Hypothalamus (tissue), 51 donors: ENCODE results near the gene KRTAP15-1.
A peak's percentile ranks its signal among the peaks of the same experiment; 100 is the strongest.

ENCODE experiments used
- DNase-seq, 51 donors: peaks; one replicate each; lab custom pipeline; 2025; lab: John Stamatoyannopoulos, UW

Gene KRTAP15-1

DNA sequence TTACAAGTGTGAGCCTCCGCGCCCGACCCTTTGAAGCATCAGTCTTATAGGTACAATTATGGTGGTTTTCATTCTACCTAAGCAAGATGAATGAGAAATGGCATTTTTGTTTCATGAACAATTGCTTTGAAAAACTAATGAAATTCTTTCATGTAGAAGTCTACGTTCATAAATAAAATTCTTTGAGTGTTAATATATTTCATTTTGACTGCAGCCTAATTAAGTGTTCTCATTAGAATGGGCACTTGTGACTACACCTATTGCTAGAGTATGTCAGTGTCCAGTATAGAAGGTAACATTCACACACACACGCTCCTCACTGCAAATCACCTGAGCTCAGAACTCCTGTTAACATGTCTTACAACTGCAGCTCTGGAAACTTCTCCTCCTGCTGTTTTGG lies at the start of gene KRTAP15-1:
KRTAP15-1 (plus strand) TSS at position 301 of the 400 bp plus-strand sequence; CDS start at position 354, 53 bp downstream.
- DNase-seq: no peak

- DNase-seq: no peak
Measured at GRCh38 chr21:30391492-30392025, 48.5 kb upstream of the KRTAP15-1 start.

DNA sequence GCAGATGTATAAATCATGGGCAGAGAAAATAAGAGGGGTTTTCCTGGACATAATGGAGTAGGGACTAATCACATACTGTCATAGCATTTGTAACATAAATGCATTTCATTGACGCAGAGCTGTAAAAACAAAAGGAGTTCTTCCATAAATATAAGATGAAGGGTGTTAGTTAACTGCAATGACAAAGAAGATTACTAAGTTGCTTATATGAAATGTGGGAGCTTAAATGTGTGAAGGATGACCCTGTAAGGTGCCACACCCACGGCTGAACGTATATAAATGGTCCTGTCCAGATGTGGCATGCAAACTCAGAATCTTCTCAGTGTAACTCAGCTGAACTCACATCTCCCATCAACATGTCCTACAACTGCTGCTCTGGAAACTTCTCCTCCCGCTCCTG lies 44.3 kb upstream of the KRTAP15-1 start, which contains the start of gene KRTAP13-1:
KRTAP13-1 (plus strand) TSS at position 301 of the 400 bp plus-strand sequence; CDS start at position 357, 56 bp downstream.
- no peak for DNase-seq

- DNase-seq: peak in 1 of 51 donors; percentile 3
Measured at GRCh38 chr21:30408782-30409494, 31.1 kb upstream of the KRTAP15-1 start.

DNA sequence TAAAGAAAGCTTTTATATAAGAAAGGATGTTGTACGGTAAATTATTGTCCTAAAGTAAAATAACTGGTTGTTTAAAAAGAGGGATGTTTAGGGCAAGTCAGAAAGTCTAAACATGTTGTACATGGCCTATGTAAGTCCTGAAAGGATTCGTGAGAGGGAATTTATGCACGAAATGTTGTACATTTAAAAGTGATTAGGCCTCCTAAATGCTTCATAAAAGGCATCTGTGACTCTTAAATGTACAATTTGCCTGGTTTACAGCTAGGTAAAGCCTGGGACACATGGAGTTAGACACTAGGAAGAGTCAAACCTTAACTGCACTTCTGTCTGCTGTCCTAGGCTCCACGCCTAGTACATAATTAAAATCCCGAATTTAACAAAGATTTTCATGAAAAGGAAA lies 24.1 kb upstream of the KRTAP15-1 start:
- no peak for DNase-seq

GRCh38 chr21:30425826-30426225 lies 14.2 kb upstream of the KRTAP15-1 start, which contains the start of gene KRTAP13-3:
Gene KRTAP13-3, minus strand, starts transcription at chr21:30425926. Its CDS starts 14 bp downstream, at chr21:30425912.
- DNase-seq: no peak

- no peak for DNase-seq
Measured at GRCh38 chr21:30426731-30427130, 13.3 kb upstream of the KRTAP15-1 start.

- no peak for DNase-seq
Measured at GRCh38 chr21:30430170-30430655, 9.9 kb upstream of the KRTAP15-1 start, which contains the start of gene KRTAP13-4. Gene KRTAP13-4, plus strand, starts transcription at chr21:30430220. Its CDS starts 56 bp downstream, at chr21:30430276.

- peak in 2 of 51 donors; percentile 0 to 1 for DNase-seq
Measured at GRCh38 chr21:30434033-30434631, 5.9 kb upstream of the KRTAP15-1 start.

DNA sequence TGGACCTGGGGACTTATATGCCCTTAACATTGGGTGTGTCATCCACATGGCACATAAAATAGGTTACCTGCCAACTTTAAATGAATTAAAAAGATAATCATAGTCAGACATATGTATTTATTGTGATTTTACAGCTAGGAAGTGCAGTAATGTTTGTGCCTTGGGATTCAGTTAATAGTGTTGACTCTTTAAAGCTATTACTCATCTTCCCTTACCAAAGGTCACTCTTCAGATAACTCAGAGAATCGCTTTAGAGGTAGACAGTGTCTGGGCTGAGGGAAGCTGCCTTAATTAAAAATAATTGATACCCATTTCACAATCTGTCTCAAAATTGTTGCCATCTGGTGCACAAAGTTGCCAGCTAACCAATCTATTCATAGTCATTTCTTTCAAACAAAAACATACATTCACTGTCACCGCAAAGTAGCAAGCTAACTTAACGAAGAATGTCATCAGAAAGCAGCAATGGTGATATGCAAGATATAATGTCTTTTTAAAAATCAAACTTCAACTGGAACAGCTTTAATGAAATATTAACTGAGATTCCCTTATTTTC lies 3.0 kb upstream of the KRTAP15-1 start:
- no peak for DNase-seq

DNA sequence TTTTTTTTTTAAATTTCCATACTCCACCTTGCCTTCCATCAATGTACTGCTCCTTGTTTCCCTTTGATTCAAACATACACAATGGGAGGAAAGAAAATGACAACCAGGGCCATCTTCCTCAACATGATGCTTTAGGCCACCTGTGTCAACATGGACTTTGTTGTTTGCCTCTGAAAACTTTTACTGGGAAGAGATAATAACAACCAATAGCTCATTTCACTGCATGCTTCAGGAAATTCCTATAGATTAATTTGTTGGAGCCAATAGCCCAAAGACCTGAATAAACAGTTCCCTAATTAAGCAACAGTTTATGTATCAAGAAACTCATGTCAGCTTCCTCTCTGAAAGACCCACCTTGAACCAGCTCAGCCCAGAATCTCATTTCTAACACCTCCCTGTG lies 3.2 kb downstream of the KRTAP15-1 start:
- no peak for DNase-seq

GRCh38 chr21:30444204-30444603 lies 4.1 kb downstream of the KRTAP15-1 start:
- DNase-seq: no peak

GRCh38 chr21:30447056-30447455 lies 7.0 kb downstream of the KRTAP15-1 start:
- DNase-seq: no peak

- no peak for DNase-seq
Measured at GRCh38 chr21:30448514-30448913, 8.4 kb downstream of the KRTAP15-1 start.

DNA sequence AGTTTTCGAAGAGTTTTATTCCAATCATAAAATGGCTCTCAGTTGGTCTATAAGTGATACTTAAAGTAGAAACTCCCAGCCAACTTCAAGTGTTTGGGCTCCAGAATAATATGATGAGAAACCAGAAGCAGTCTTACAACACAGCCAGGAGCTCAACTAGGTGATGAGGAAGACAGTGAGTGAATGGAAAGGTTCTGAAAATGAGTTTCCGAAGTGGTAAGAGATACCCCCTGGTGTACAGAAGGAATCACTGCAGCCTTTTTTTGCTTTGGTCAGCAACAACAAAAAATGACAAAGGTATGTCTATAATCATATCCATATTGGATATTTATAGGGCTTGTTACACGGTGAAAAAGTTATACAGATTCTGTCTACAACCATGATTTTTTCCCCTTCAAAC lies 23.6 kb downstream of the KRTAP15-1 start:
- DNase-seq: no peak

- no peak for DNase-seq
Measured at GRCh38 chr21:30468900-30469714, 29.0 kb downstream of the KRTAP15-1 start.

DNA sequence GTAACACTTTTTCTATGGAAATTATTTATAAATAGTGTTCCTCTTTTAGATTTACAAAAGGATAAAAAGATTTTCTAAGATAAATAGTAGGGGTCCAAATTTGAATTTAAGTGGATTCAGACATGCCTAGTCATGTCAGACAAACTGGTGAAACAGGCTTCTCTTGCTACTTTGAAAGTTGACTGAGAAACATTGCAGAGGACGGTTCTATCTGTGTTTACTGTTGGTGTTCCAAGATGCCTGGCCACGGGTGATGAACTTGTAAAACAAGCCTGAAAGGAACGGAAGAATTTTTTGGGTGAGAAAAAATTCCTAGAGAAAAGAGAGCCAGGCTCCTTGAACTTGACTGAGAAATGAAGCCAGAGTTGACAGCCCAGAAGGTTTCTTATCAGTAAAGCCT lies 37.9 kb downstream of the KRTAP15-1 start:
- no peak for DNase-seq

DNA sequence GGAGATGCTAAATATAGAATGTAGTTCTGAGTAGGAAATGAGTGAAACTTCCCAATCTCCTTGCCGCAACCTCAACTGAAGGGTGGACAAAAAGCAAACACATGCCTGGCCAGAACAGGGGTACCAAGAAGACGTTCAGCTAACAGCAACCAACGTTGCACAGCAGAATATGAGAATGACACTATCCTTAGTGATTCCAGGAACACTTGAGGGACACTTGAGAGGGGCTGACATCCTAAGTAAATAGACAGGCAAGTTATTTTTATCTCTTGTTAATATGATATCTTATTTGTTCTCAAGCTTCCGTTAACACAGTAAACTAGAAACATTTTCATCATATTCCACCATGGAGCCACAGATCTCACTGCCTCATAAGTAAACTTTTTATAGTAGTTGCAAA lies 39.2 kb downstream of the KRTAP15-1 start:
- no peak for DNase-seq

GRCh38 chr21:30480145-30480544 lies 40.1 kb downstream of the KRTAP15-1 start, which contains the start of gene KRTAP19-1:
Gene KRTAP19-1, minus strand, starts transcription at chr21:30480367. Its CDS starts 50 bp downstream, at chr21:30480317.
- no peak for DNase-seq

- DNase-seq: no peak
Measured at GRCh38 chr21:30482130-30482529, 42.1 kb downstream of the KRTAP15-1 start.
